Stimulated activated memory B cell treated with anti-CD40 and anti-IgM and Interleukin-4, amounts not matched to agents 10 μg/mL and 1 μg/mL and 100 μg/mL, for 72 hours (primary cell): Measurements from ENCODE around the gene SDHA.
A peak's percentile ranks its signal among the peaks of the same experiment; 100 is the strongest.
"Not testable (repeated sequence)": the region's sequence is repeated elsewhere in the genome, so short reads cannot be mapped to it uniquely, and the experiment has no call there.

ENCODE experiments used
- ATAC-seq: fragments of 150-1000 bp; cut with Tn5 transposase; 2 replicates; pipeline ENCODE4 v1.10.0; 2021
- H3K27ac Mint-ChIP-seq: one replicate; pipeline ENCODE4 v1.8.0; 2022; ENCODE audit warnings: mild to moderate bottlenecking, mixed read lengths
- H3K27me3 Mint-ChIP-seq: one replicate; pipeline ENCODE4 v1.8.0; 2022; ENCODE audit warnings: mixed read lengths
- H3K36me3 Mint-ChIP-seq: one replicate; pipeline ENCODE4 v1.8.0; 2022; ENCODE audit warnings: mixed read lengths
- H3K4me1 Mint-ChIP-seq: one replicate; pipeline ENCODE4 v1.8.0; 2022; ENCODE audit warnings: mixed read lengths
- H3K4me3 Mint-ChIP-seq: one replicate; pipeline ENCODE4 v1.8.0; 2022; ENCODE audit warnings: mild to moderate bottlenecking, moderate library complexity, mixed read lengths
- H3K9me3 Mint-ChIP-seq: one replicate; pipeline ENCODE4 v1.8.0; 2022; ENCODE audit warnings: mixed read lengths

Gene SDHA

DNA sequence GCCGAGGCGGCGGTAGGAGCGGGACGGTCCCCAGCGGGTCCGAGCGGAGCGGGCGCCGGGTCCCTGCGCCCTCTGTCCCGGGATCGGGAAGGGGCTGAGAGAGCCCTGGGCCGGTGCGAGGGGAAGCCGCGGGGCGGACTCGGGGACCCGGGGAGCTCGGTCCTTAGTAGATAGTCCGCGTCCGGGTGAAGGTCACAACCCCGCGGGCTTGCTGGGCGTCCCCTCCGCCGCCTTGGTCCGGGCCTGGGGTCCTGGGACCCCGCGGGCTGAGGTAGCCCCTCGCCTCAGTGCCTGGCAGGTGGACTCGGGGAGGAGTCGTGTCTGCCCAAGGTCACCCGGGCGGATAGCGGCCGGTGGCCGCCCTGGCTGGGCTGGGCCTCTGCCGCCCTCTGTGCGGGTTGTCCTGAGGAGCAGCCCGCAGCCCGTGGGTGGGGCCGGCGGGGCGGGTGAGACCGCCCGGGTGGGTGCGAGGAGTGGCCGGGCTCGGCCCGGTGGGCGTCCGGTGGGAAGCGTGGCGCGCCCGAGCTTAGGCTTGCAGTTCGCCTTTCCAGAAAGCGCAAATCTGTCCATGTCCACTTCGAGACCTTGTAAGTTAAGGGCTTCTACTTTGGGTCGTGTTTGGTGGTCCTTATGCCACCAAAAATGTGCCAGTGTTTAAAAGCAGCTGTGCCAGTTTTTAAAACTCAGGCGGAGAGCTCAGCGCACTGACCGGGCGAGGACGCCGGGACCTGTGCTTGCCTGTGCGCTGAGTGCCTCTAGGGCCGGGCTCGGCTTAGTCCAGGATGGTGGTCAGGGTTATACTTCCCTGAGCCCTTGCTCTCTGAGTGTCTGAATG is 554 bp downstream of the SDHA start:
- Mint-ChIP-seq H3K9me3 (no peaks in the 10 kb centered on the region), H3K4me3 (peak overlapping the region; percentile 91), H3K4me1 (peaks cover 79% of the 10 kb centered on the region), H3K27me3 (no peaks in the 10 kb centered on the region), H3K27ac (peak overlapping the region; percentile 89), H3K36me3 (peaks cover 19% of the 10 kb centered on the region)
- ATAC-seq, result peak; percentile 60

DNA sequence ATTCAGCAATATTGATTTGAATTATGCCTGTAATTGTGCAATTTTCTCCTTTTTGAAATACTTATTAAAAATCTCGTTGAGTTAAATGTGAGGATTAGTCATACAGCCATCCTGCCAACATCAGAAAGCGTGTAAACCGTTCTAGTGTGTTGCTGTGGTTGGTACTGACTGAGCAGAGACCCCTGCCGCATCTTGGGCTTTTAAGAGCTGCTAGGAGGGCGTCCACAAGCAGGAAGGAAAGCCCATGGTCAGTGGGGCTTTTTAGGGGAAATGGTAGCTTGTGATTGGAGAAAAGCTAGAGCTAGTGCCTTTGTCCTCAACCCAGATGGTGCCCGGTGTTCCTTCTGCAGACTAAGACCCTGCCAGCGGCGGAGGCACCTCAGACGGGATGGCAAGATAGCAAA is 1.3 kb downstream of the SDHA start:
- Mint-ChIP-seq H3K27me3 (no peaks in the 10 kb centered on the region), H3K4me1 (peaks cover 71% of the 10 kb centered on the region), H3K4me3 (peak overlapping the region; percentile 91), H3K27ac (peak overlapping the region; percentile 89), H3K36me3 (peaks cover 16% of the 10 kb centered on the region), H3K9me3 (no peaks in the 10 kb centered on the region)
- ATAC-seq, result no peak

DNA sequence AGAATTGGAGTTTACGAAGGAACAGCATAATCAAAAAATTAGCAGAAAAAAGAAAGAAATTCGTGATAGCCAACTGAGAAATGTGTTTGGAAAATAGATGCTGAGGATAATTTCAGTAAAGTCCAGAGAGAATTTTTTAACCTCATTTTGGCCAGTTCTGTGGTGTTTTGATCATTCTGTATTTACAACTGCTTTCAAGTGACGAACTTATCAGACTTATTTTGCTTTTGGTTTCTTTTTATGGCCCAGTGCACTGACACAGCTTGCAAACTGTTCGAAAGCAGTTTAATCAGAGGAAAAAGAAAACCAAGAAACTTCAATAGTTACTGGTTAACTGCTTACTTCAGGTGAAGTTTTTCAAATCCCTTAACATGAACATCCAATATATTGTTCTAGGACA is 1.9 kb downstream of the SDHA start:
- ATAC-seq, result no peak
- Mint-ChIP-seq H3K4me1 (peaks cover 66% of the 10 kb centered on the region), H3K4me3 (peak overlapping the region; percentile 91), H3K27ac (peak overlapping the region; percentile 89), H3K27me3 (no peaks in the 10 kb centered on the region), H3K36me3 (peaks cover 16% of the 10 kb centered on the region), H3K9me3 (no peaks in the 10 kb centered on the region)

DNA sequence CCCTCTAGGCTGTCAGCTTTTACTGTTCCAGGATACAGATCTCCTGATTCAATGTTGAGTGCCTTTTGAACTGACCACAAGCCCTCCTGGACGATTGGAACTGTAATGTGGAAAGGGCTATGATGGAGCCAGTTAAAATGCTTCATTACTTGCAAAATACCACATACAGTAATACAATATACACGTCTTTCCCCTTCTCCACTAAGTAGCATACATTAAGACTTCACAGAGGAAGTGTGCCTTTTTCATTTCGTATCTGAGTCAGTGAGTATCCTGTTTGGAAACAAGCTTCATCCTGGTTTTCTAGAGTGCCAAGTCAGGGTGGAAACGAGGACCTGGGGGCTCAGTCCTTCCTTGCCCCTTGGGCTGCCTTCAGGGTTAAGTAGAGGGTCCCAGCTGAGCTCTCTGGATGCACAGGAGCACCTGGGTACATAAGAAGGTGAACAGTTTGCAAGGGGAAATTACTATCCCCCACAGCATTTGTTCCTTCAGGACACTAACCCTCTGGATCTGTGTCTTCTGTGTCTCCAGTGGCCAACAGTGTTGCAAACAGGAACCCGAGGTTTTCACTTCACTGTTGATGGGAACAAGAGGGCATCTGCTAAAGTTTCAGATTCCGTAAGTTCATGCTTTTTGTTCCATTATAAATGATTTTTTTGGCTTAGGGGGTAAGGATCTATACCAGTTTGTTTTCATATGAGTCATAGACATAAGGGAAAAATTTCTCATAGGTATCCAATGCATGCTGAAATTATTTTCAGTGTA is 5.0 kb downstream of the SDHA start:
- not testable (repeated sequence) for ATAC-seq, H3K27ac Mint-ChIP-seq, H3K9me3 Mint-ChIP-seq, H3K4me3 Mint-ChIP-seq, H3K27me3 Mint-ChIP-seq
- H3K4me1 Mint-ChIP-seq, result peaks cover 42% of the 10 kb centered on the region
- peaks cover 36% of the 10 kb centered on the region for H3K36me3 Mint-ChIP-seq

DNA sequence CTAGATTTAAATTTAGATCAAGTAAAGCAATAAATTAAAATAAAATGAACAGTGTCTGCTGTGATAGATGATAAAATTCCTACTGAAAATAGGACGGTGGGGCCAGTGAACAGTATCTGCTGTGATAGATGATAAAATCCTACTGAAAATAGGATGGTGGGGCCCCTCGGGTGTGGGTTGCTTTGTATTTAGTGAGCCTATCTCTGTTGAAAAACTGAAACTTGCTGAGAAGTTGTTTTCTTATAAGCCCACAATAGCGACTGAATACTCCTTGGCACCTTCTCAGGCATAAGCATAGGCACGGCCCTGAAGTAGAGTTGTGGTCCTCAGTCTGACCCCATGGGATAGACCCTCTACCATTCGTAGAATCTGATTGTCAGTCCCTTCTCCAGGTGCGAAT is 5.7 kb downstream of the SDHA start:
- no peak for ATAC-seq
- no peaks in the 10 kb centered on the region for H3K27me3 Mint-ChIP-seq
- no peak overlapping the region for H3K27ac Mint-ChIP-seq
- H3K4me3 Mint-ChIP-seq, result no peak overlapping the region
- H3K4me1 Mint-ChIP-seq, result peaks cover 42% of the 10 kb centered on the region
- no peaks in the 10 kb centered on the region for H3K9me3 Mint-ChIP-seq
- H3K36me3 Mint-ChIP-seq, result peaks cover 41% of the 10 kb centered on the region

DNA sequence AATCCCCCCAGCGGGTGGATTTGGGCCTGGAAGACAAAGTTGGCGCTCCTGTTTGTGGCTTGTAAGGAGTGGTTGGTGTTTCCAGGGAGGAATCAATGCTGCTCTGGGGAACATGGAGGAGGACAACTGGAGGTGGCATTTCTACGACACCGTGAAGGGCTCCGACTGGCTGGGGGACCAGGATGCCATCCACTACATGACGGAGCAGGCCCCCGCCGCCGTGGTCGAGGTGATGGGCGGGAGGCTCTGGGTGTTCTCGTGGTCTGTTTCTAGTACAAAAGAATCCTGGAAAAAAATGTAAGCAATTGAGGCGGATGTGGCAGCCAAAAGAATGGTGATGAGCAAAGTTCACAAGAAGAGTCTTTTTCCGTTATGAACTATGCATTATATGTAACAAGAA is 7.2 kb downstream of the SDHA start:
- H3K4me3 Mint-ChIP-seq, result no peak overlapping the region
- H3K9me3 Mint-ChIP-seq, result no peaks in the 10 kb centered on the region
- H3K27ac Mint-ChIP-seq, result no peak overlapping the region
- no peak for ATAC-seq
- H3K27me3 Mint-ChIP-seq, result no peaks in the 10 kb centered on the region
- H3K4me1 Mint-ChIP-seq, result peaks cover 28% of the 10 kb centered on the region
- H3K36me3 Mint-ChIP-seq, result peaks cover 48% of the 10 kb centered on the region

DNA sequence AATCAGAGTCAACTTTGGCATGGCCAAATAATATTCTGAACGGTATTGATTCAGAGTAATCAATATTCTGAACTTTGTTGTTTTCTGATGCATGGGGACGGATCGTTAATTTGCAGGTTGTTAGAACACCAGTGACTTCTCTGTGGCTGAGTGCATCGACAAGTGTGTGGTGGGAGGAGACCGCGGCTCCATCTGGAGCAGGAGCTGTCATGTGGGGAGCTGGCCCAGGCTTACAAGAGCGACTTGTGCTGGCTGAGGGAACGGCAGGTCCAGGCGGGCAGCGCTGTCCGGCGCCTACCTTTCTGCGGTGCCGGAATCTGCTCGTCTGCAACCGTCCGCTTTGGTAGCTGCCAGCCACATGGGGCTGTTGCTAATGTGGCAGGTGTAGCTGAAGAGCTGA is 9.3 kb downstream of the SDHA start:
- H3K36me3 Mint-ChIP-seq, result peaks cover 64% of the 10 kb centered on the region
- not testable (repeated sequence) for H3K9me3 Mint-ChIP-seq, H3K4me3 Mint-ChIP-seq, ATAC-seq, H3K27ac Mint-ChIP-seq, H3K27me3 Mint-ChIP-seq
- H3K4me1 Mint-ChIP-seq, result peaks cover 11% of the 10 kb centered on the region

DNA sequence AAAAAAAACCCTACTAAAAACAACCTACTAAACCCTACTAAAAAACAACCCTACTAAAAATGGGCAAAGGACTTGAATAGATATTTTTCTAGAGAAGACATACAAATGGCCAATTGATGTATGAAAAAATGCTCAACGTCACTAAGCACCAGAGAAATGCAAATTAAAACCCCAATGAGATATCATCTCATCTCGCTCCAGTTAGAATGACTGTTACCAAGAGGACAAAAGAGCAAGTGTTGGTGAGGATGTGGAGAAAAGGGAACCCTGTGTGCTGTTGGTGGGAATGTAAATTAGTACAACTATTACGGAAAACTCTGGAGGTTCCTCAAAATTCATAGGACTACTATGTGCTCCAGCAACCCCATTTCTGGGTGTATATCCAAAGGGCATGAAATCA is 10.8 kb downstream of the SDHA start:
- no peak for ATAC-seq
- H3K9me3 Mint-ChIP-seq, result no peaks in the 10 kb centered on the region
- H3K27me3 Mint-ChIP-seq, result no peaks in the 10 kb centered on the region
- H3K4me1 Mint-ChIP-seq, result no peaks in the 10 kb centered on the region
- H3K27ac Mint-ChIP-seq, result no peak overlapping the region
- no peak overlapping the region for H3K4me3 Mint-ChIP-seq
- H3K36me3 Mint-ChIP-seq, result peaks cover 73% of the 10 kb centered on the region

DNA sequence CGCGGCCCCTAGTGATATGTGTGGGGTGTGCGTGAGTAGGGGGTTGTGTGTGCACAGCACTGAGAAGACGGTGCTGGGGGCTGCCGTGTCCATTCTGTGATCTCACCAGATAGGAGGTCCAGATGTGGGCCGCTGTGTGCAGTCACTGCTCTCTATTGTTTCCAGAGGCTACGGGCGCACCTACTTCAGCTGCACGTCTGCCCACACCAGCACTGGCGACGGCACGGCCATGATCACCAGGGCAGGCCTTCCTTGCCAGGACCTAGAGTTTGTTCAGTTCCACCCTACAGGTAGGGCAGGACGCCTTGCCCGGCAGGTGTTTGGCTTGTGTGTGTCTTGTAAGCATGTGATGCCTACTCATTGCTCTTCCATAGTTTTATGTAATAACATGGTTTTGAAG is 12.6 kb downstream of the SDHA start:
- Mint-ChIP-seq H3K4me3 (no peak overlapping the region), H3K9me3 (no peaks in the 10 kb centered on the region), H3K27ac (no peak overlapping the region), H3K4me1 (no peaks in the 10 kb centered on the region), H3K27me3 (no peaks in the 10 kb centered on the region), H3K36me3 (peaks cover 69% of the 10 kb centered on the region)
- ATAC-seq, result no peak

DNA sequence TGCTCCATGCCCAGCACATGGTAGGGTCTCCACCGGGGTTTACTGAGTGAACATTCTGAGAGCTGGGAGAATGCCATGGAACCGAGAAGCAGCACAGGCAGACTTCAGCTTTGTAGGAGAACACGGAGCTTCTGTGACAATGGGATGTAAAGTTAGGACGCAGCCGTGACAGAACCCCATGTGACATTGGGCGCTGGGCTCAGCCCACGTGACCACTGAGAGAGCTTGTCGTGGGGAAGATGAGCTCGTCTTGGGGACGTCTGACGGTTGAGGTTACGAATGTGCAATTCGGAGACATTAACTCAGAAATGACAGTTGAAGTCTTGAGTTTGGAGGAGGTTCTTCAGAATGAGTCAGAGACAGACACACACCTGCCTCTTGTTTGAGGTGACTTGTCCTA is 13.5 kb downstream of the SDHA start:
- H3K4me1 Mint-ChIP-seq, result no peaks in the 10 kb centered on the region
- H3K27ac Mint-ChIP-seq, result no peak overlapping the region
- peaks cover 69% of the 10 kb centered on the region for H3K36me3 Mint-ChIP-seq
- H3K27me3 Mint-ChIP-seq, result no peaks in the 10 kb centered on the region
- ATAC-seq, result no peak
- H3K9me3 Mint-ChIP-seq, result no peaks in the 10 kb centered on the region
- H3K4me3 Mint-ChIP-seq, result no peak overlapping the region

DNA sequence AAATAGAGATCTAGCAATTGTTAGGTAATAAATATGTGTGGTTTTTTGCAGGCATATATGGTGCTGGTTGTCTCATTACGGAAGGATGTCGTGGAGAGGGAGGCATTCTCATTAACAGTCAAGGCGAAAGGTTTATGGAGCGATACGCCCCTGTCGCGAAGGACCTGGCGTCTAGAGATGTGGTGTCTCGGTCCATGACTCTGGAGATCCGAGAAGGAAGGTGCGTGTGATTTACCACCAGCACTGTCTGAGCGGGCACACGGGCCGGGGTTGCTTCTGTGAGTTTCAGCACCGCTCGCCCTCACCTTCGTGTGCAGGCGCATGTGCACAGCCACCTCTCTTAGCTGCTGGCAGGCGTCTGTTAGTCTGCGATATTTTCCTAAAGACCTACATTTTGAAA is 15.3 kb downstream of the SDHA start:
- H3K36me3 Mint-ChIP-seq, result peaks cover 64% of the 10 kb centered on the region
- H3K4me1 Mint-ChIP-seq, ATAC-seq, H3K27ac Mint-ChIP-seq, H3K9me3 Mint-ChIP-seq, H3K4me3 Mint-ChIP-seq, H3K27me3 Mint-ChIP-seq: not testable (repeated sequence)

DNA sequence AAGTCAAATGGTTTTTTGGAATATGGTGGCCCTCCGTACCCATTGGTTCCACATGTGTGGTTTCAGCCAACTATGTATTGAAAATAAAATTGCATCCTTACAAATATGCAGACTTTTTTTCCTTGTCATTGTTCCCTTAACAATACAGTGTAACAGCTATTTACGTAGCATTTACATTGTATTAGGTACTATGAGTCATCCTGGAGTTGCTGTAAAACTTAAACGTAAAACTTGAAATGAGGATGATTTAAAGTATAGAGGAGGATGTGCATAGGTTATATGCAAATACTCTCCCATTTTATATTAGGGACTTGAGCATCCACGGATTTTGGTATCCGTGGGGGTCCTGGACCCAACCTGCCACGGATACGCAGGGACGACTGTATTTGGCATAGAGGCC is 16.3 kb downstream of the SDHA start:
- Mint-ChIP-seq H3K4me3 (no peak overlapping the region), H3K9me3 (no peaks in the 10 kb centered on the region), H3K36me3 (peaks cover 59% of the 10 kb centered on the region), H3K27ac (no peak overlapping the region), H3K27me3 (no peaks in the 10 kb centered on the region), H3K4me1 (no peaks in the 10 kb centered on the region)
- ATAC-seq, result no peak

DNA sequence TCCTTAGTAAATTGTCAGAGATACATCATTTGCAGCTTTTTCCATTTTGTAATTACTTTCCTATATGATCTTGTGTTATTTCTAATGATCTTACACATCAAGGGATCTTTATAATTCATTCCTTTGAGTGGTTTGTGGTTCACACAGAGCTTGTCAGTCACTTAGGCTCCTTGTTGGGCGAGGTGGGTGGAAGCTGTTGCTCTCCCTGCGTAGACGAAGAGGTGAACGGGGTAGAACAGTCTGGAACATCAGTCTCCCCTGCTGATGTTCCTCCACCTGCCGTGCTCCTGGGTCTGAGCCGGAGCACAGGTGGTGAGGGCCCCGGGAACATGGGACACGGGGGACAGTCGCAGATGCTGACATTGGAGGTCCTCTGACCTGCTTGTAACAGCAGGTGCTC is 17.4 kb downstream of the SDHA start:
- not testable (repeated sequence) for ATAC-seq, H3K4me3 Mint-ChIP-seq, H3K4me1 Mint-ChIP-seq, H3K27ac Mint-ChIP-seq, H3K27me3 Mint-ChIP-seq, H3K9me3 Mint-ChIP-seq
- peaks cover 60% of the 10 kb centered on the region for H3K36me3 Mint-ChIP-seq

DNA sequence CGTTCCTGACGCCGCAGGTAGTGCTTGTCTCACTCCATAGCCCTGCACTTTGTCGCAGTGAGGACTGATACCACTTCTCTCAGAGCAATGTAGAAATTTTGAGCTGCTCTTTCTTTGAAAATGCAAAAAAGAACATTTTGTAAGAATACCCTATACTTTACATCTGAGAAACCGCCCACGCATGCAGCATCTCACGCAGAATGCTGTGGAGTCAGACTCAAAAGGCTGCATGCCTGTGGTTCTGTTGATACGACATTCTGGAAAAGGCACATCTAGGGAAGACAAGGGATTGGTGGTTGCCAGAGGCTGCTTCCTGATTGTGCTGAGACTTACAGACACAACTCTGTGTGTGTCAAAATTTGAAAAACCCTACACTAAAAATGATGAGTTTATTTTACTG is 19.8 kb downstream of the SDHA start:
- peaks cover 69% of the 10 kb centered on the region for H3K36me3 Mint-ChIP-seq

DNA sequence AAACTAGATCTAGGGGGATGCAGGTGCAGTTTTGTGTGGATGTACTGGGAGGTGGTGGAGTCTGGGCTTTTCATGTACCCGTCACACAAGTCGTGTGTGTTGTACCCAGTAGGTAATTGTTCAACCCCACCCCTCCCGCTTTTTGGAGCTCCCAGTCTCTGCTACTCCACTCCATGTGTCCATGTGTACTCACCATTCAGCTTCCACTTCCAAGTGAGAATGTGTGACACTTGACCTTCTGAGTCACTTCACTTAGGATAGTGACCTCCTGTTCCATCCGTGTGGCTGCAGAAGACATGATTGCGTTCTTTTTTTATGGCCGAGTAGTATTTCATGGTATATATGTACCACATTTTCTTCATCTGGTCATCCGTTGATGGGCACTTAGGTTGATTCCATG is 22.4 kb downstream of the SDHA start:
- H3K9me3 Mint-ChIP-seq, H3K4me3 Mint-ChIP-seq, H3K27ac Mint-ChIP-seq, H3K4me1 Mint-ChIP-seq, ATAC-seq, H3K27me3 Mint-ChIP-seq: not testable (repeated sequence)
- peaks cover 64% of the 10 kb centered on the region for H3K36me3 Mint-ChIP-seq

More for the DNA sequence above, 19.8 kb downstream of the SDHA start:
- not testable (repeated sequence) for ATAC-seq, H3K4me1 Mint-ChIP-seq, H3K9me3 Mint-ChIP-seq, H3K27me3 Mint-ChIP-seq, H3K4me3 Mint-ChIP-seq, H3K27ac Mint-ChIP-seq
